Measurements from ENCODE around the gene LTBP2.
A peak's percentile ranks its signal among the peaks of the same experiment; 100 is the strongest.

LTBP2 gene

DNA sequence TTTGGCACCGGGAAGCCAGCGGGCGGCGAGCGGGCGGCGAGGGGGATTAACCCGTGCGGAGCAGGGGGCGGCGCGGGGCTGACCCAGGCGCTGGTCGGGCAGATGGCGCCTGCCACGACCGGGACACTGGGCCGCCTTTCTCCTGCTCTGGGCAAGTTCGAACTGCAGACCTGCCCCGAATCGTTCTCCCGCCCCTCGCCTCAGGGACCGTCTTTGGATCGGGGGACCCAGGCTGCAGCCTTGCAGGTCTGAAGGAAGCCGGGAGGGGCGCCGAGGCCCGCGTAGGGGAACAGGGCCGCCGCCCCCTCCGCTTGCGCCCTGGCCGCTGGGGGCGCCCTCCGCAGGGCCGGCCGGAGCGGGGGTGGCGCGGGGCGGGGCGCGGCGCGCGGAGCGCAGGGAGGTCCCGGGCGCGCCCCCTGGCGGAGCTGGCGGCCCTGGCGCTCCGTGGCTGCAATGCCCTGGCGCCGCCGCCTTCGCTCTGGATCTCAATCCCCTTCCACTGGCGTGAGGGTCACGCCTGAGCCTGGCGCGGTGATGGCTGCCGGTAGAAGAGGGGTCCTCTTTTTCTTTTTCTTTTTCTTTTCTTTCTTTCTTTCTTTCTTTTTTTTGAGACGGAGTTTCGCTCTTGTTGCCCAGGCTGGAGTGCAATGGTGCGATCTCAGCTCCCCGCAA, 449 bp upstream of the LTBP2 start:
- peak; percentile 62 for DNase-seq (ENCODE audit: low read depth)

DNA sequence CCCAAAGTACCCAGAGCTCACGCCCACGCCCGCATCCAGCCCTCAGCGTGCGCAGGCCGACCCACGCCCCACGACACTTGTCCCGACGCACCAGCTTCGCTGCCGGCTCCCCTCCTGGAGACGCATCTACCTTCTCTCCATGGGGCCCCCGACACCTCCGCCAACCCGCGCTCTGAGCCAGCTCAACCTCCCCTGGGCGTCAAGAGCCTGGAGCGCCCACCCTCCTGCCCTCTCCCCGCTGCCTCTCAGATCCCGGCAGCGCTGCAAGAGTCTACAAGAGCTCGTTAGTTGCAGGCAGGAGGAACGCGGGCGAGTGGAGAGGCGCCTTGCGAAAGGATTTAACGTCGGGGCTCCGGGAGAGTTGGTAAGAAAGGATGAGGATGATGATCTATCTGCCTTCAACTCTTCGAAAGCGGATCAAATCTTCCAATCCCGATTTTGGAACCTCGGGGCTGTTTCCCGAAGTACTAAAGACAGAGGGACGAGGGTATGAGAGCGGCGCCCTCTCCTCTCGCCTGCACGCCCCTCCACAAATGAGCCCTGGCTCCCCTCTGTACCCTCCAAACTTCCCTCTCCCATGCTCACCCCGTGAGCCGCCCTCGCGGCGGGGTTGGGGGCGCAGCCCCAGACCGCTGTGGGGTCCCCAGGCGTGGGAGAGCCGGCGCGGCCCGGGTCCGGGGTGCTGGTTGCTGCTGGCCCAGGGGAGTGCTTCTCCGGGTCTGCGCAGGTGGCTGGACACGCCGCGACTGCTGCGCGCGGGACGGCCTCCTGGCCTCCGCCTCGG, 979 bp downstream of the LTBP2 start:
- DNase-seq (ENCODE audit: low read depth), result no peak

DNA sequence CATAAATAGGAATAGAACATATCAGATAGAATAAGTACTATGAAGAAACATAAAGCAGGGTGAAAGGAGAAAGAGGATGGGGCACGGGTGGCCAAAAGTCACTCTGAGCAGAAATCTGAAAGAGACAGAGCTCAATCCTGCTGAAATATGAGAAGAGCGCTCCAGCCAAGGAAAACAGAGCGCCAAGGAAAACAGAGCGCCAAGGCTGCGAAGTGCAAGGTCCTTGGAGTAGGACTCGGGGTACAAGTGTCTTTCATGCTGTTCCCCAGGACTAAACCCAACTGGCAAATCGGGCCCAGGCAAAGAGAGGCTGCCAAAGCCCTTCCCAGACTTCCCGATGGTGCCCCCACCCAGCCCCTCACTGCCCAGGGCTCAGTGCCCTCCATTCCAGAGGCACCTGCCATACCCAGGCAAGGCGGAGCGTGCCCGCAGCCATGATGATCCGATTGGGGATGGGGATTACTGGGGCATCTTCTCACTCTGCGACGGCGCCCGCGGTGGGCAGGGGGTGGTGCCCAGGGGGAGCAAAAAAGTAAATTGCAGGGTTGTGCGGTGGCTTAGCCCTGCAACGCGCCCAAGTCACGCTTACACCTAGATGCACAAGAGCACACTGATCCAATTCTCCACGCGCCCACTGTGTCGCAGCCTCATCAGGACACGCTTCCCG, 1.7 kb downstream of the LTBP2 start:
- DNase-seq (ENCODE audit: low read depth), result no peak

DNA sequence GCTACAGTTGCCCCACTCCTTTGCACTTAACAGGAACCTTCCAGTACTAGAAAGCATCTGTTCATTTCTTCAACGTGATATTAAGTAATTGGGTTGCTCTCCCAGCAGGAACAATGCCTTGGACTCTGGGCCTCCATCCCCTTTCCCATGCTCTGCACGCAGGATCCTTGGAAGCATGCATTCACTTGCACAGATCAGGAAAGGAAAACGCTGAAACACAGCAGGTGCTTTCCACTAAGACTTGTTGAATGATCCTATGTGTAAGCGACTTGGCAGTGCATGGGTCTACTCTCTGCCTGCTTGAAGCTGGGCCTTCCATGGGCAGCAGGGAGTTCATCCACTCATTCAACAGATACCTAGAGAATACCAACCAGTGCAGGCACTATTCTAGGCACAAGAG, 2.3 kb downstream of the LTBP2 start:
- no peak for DNase-seq (ENCODE audit: low read depth)

DNA sequence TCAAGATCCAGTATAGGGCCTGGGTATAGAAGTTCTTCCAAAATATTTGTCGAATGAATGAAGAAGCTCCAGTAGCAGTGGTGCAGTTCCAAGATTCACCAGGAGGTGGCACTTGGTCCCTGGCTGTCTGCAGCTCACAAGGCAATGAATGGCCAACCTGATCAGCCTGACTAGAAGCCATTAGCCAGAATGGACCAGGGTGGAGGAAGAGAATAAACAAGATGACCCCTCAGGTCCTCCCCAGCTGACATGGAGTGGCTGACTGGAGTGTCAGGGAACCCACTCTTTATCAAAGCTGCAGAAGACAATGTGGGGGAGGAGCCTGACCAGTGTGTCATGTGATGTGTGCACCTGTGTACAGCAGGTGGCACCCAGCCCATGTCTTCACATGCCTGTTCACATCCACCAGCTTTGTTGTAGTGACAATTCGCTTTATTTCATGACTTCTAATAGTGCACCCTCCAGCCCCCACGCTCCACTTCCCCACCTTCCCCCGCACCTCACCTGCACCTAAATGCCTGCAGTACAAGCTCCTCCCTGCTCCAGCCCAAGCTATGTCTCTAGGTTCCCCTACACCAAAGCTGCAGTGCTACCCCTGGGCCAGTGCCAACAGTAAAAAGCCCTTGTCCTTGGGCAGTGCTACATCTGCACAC, 3.0 kb downstream of the LTBP2 start:
- peak; percentile 77 for DNase-seq (ENCODE audit: low read depth)

DNA sequence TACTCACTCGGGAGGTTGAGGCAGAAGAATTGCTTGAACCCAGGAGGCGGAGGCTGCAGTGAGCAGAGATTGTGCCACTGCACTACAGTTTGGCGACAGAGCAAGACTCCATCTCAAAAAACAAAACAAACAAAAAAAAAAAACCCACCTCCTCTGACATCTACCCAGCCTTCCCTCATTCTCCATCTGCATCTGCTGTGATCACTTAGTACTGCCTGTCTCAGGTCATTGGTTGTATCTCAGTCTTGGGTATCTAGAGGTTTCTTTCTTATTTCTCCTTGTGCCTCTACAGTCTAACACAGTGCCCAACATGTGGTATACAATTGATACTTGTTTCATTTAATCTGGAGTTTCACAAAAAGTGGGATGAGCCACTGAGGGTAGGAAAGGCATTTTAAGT, 5.3 kb downstream of the LTBP2 start:
- no peak for DNase-seq (ENCODE audit: low read depth)

DNA sequence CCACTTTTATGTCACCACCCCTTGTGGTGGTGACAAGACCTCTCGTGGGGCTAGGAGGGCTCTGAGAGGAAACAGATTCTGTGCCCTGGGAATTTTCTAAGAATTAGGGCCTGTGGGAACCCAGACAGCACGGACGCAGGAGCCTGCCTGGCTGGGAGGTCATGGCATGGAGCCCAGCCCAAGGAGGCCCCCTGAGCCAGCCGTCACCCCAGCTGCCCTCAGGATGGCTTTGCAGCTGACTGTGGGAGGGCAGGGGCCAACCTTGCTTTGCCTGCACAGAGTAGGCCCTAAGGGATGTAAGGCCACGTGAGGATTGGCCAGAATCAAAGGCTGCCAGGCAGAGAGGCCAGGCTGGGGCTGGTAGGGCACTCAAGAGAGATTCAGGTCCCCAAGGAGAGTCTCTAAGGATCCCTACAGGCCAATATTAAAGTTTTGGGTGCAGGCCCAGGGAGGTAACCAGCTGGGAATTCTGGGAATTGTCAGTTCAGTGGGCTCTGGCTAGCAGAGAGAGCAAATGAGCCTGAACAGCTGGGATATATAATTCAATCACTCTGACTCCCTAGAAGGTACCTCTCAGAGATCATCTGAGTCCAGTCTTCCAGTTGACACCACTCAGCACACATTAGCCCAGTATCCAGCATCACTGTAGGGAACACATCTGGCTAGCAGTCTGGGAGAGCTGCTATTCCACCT, 6.4 kb downstream of the LTBP2 start:
- no peak for DNase-seq (ENCODE audit: low read depth)

DNA sequence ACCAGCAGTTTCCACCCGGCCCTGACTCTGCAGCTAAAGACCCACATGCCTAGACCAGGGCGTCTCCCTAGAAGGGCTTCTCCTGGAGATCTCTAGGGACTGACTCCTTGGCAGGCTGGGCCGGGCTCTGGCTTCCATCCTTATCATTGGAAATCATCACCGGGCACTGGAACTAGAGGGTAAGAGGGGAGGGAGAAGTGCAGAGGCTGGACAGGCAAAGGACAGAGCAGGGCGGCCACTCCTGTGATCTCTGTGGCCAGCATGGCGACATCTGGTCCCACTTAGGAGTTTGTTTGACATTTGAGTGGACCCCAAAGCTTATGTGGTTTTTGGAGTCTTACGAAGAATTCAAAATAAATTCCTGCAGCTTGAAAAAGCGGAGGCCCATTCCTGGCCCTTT, 7.1 kb downstream of the LTBP2 start:
- DNase-seq (ENCODE audit: low read depth), result no peak

DNA sequence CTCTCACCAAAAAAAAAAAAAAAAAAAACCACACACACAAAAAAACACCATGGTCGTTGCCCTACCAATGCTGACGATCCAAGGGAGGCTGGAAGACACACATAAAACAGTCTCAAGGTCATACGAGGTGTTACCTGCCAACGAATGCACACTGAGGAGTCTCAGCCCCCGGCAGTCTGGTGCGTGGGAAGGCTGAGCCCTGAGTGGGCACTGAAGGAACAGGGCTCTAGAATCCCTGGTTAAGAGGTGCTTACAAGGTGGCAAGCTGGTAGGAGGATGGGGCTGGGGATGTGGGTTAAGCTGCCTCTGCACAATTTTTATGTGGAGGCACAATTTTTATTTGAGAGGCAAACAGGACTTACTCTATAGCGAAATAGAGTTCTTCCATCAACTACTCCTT, 7.9 kb downstream of the LTBP2 start:
- no peak for DNase-seq (ENCODE audit: low read depth)

DNA sequence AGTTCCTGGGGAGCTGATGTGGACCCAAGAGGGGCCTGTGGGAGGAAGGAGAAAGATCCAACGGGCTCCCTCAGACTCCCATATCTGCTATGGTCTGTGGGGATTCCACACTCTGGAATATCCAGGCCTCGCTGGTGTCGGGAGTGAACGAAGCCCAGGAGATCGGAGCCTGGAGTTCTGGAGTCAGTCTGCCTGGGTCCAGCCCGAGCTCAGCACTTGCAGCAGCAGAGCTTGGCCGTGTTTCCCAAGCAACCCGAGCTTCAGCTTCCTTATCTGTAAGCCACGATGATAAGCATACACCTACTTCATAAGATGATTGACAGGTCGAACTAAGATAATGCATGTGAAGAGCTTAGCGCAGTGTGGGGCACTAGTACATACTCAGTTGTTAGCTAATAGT, 10.1 kb downstream of the LTBP2 start:
- DNase-seq (ENCODE audit: low read depth), result no peak

DNA sequence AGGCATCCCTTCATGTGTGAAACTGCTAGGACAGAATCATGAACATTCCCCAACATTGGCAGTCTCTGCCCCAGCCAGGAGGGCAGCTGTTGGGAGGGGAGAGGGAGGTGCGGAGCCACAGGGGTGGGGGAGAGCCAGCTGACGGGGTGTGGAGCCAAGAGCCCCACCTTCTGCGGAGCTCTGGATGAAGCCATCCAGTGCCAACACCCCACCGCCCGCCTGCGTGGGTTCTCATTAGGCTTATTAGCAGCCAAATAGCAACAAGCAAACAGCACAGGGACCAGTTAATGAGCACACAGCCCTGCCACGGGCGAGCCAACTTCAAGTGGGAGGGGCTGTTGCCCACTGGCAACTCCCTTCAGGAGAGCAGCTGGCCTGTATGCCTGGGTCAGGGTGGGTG, 12.1 kb downstream of the LTBP2 start:
- no peak for DNase-seq (ENCODE audit: low read depth)

DNA sequence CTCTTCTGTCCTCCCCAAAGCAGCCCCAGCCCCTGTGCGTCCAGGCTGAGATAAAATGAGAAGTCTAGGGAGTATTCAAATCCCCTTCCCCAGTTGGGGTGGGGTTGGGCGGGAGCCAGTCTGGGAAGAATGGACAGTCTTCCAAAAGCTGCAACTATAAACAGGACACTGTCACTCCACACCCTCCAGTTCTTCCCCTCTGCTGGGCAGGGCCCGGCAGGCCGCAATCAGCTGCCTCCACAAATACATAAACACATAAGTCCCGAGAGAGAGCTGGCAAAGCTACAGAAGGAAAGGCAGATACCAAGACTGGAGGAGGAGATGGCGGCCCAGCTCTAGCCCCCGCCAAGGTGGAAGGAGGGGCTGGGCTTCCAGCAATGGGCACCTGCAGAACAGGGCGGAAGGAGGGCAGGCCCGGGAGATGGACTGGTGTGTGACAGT, 12.7 kb downstream of the LTBP2 start:
- peak; percentile 47 for DNase-seq (ENCODE audit: low read depth)

DNA sequence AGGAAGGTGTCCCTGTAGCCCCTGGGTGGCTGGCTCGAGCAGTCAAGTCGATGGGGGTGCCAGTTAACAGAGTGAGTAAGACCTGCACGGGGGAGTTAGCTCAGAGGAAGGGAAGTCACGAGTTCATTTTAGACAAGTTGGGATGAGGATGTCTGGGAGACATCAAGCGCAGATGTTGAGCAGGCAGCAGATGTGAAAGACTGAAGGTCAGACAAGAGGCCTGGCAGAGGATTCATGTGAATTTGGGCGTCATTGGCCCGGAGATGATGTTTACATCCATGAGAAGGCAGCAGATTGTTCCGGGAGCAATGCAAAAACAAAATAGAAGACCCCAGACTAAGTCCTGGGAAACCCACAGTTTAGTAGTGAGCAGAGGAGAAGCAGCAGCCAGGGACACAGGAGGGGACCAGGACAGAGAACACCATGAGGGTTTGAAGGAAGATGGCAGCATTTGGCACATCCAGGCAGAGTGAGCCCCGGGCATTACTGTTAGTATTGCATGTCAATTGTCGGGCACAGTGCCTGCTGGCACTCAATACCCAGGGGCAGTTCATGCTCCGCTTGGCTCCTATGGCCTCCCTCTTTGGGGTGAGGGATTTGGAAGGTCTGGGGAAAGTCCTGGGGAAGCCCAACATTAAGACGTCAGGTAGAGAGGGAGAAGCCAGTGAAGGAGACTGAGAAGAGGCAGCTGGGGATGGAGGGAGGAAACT, 15.1 kb downstream of the LTBP2 start:
- no peak for DNase-seq (ENCODE audit: low read depth)

DNA sequence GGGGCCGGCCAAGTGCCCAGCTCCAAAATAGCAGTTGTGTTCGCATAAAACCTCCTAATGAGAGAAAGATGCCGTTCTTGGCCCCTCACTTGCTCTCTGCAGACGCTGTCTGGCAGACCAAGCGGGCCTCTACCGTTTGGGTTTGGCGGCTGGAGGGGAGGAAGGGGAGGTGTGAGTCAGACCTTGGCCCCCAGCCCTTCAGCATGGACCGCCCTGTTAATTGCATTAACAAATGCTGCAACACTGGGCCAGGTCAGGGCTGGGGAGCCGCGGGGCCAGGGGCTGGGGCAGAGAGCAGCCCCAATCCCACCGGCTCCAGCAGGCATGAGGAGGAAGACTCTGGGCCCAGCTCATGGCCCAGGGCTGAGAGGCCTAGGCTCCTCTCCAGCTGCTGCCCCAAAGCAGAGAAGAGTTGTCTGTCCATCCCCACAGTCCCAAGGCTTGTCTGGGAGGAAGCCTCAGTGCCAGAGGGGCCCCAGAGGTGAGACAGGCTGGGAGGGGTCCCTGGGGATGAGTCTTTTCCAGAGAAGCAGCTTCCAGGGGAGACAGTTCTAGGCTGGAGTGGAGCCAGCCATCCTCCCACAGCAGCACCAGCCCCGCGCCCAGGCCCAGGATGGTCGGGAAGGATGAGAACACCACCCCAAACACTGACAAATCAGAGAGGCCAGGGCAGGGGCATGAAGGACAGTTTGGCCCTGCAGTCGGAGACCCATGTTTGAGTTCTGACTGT, 16.9 kb downstream of the LTBP2 start:
- DNase-seq (ENCODE audit: low read depth), result peak; percentile 62

DNA sequence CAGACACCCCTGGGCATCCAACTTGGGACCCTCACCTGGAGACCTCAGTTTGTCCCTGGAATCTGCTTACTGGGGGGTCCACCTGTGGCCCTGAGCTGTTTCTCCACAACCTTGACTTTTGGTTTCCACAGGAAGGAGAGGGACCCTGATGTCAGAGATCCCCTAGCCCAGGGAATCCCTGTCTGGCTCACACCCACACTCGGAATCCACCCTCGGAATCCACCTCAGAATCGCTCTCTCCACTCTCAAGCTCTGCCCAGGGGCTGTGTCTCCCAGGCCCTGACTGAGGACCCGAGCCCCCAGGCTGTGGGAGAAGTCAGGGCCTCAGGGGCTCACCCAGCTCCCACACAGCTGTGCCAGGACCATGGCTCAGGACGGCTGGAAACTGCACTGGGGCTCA, 17.4 kb downstream of the LTBP2 start:
- DNase-seq (ENCODE audit: low read depth), result no peak

DNA sequence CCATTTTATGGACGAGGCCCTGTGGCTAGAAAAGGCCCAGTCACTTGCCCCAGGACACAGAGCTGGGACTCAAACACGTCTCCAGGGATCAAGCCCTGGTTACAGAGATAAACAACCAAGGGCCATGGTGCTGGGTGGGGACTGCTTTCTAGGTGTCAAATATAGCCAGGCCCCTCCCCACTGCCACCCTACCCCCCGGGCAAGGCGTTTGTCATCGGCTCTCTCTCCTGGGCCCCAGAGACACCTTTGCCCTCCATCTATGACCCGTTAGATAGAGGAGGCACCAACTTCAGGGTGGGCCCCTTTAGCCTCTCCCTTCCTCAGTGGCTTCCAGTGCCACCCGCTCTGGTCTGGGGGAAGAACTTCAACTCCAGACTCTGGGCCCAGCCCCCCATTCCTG, 18.0 kb downstream of the LTBP2 start:
- DNase-seq (ENCODE audit: low read depth), result no peak

DNA sequence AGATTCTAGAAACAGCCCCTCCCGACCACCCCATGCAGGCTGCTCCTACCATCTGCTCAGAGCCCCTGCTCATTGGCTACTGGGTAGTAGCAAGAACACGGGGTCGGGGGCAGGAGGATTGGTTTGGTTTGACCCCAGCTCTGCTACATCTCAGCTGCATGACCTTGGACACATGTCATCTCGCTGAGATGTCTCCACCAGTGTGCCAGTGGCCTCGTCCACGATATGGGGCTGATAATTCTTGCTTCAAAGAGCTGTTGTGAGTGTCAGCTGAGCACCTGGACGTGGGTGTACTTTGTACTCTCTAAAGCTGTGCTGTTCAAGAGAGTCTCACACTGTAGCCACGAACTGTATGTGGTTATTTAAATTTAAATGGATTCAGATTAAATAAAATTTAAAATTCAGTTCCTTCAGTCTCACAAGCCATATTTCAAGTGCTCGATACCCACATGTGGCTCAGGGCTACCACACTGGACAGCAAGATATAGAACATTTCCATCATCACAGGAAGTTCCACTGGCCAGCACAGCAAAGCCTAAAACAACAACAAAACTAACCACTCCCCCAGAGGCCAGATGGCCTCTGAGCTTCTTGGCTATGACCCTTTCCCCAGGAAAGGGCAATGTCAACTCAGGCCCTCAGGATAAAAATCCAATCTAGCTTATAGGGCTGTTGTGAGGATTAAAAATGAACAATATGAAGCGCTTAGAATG, 18.6 kb downstream of the LTBP2 start:
- no peak for DNase-seq (ENCODE audit: low read depth)

DNA sequence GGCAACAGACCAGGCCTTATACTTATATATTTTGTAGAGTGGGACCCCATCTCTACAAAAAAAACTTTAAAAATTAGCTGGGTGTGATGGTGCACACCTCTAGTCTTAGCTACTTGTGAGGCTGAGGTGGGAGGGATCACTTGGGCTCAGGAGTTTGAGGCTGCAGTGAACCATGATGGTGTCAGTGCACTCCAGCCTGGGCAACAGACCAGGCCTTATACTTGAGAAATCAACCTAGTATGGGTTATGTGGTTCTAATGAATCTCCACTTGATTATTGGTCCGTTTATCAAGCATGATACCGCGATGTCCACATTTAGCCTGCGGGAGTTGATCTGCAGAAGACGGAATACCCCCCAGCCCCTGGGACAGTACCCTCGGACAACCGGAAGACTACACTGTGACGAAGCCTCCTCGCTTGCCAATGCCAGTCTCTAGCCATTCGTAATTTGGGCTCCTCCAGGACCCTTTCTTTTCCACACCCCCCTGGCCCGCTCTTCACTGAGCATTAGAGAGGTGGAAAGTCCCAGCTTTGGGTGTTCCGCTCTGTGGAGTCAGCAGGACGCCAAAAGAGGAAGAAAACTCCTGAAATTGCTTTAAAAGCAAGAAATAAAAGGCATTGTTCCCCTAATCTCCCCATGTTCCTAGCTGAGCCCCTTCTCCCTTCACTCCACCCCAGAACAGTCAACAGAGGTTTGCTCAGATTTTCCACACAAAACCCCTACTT, 19.4 kb downstream of the LTBP2 start:
- no peak for DNase-seq (ENCODE audit: low read depth)

DNA sequence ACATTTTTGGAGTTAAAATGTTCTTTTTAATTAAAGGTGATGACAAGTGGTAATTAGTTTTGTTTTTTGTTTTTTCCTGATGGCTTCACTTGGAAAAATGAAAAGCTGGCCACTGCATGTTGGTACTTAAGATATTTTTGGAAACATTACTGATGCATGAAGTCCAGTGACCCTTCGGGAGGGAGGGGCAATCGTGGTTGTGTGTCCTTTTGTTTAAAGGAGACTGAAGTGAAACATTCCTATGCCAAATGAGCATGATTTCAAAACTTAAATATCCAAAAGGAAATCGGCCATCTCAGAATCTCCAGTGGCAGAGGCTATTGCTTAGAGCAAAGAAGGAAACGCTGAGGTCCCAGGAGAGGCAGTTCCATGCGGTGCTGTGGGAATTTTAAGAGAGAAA, 20.1 kb downstream of the LTBP2 start:
- no peak for DNase-seq (ENCODE audit: low read depth)

All from stromal cell of bone marrow (primary cell).